Inflammatory macrophage treated with lipopolysaccharide for 1 hour (primary cell): ENCODE measurements around the gene ZPR1.
A peak's percentile ranks its signal among the peaks of the same experiment; 100 is the strongest.
"Not testable (repeated sequence)": the region's sequence is repeated elsewhere in the genome, so short reads cannot be mapped to it uniquely, and the experiment has no call there.

Experiments
- DNase-seq, 2 donors: peaks; one replicate each; pipeline ENCODE4 v3.0.0-alpha.2; 2020 to 2022

Gene ZPR1

GRCh38 chr11:116792144-116792868 lies 4.5 kb upstream of the ZPR1 start:
- DNase-seq = no peak

- DNase-seq = no peak
These were observed 4.0 kb upstream of the ZPR1 start, which contains the start of gene APOA5 for GRCh38 chr11:116791813-116792143. APOA5 (minus strand) TSS chr11:116791879; CDS start chr11:116791860, 19 bp downstream.

- DNase-seq = peak; percentile 44 to 85
These were observed 3.4 kb upstream of the ZPR1 start for GRCh38 chr11:116791002-116791812.

GRCh38 chr11:116790167-116791001 lies 2.6 kb upstream of the ZPR1 start:
- no peak for DNase-seq

GRCh38 chr11:116788975-116789374 lies 1.2 kb upstream of the ZPR1 start:
- no peak for DNase-seq

GRCh38 chr11:116788534-116788933 lies 711 bp upstream of the ZPR1 start:
- DNase-seq = no peak

- DNase-seq = no peak
These were observed 412 bp downstream of the ZPR1 start for GRCh38 chr11:116787436-116787785.

- no peak for DNase-seq
These were observed 857 bp downstream of the ZPR1 start for GRCh38 chr11:116786966-116787365.

- DNase-seq = no peak
These were observed 1.5 kb downstream of the ZPR1 start for GRCh38 chr11:116786326-116786725.

GRCh38 chr11:116782728-116783127 lies 5.1 kb downstream of the ZPR1 start:
- no peak for DNase-seq

- DNase-seq = no peak
These were observed 9.3 kb downstream of the ZPR1 start for GRCh38 chr11:116778556-116778955.

GRCh38 chr11:116777056-116777455 lies 10.8 kb downstream of the ZPR1 start:
- DNase-seq = no peak

- no peak for DNase-seq
These were observed 11.3 kb downstream of the ZPR1 start for GRCh38 chr11:116776522-116776984.

GRCh38 chr11:116775975-116776374 lies 11.8 kb downstream of the ZPR1 start:
- no peak for DNase-seq

- no peak for DNase-seq
These were observed 13.2 kb downstream of the ZPR1 start for GRCh38 chr11:116774661-116775060.

- DNase-seq = peak; percentile 44 to 58
These were observed 14.4 kb downstream of the ZPR1 start for GRCh38 chr11:116773203-116774097.

GRCh38 chr11:116772443-116773202 lies 15.2 kb downstream of the ZPR1 start, which contains the start of gene BUD13:
BUD13 (minus strand) TSS chr11:116772987; CDS start chr11:116772964, 23 bp downstream.
- peak; percentile 72 to 95 for DNase-seq

- DNase-seq = no peak
These were observed 15.9 kb downstream of the ZPR1 start for GRCh38 chr11:116771935-116772334.

- no peak for DNase-seq
These were observed 25.7 kb downstream of the ZPR1 start for GRCh38 chr11:116762132-116762531.

- DNase-seq = not testable (repeated sequence)
These were observed 31.8 kb downstream of the ZPR1 start for GRCh38 chr11:116756044-116756443.

GRCh38 chr11:116750070-116750718 lies 37.6 kb downstream of the ZPR1 start:
- DNase-seq = peak; percentile 18 to 23
